Heart left ventricle (tissue), 13 donors: ENCODE measurements around the gene FAM216B.

Experiments
- POLR2A ChIP-seq, 2 donors: fragments of 450-650 bp; IDR thresholded peaks; one replicate each; pipeline ENCODE4 v1.6.1; 2017; ENCODE audit warnings: antibody characterized with exemption in 2 of 2, mild to moderate bottlenecking in 2 of 2, moderate library complexity in 2 of 2
- TF ChIP-seq, protein P1 (sequence below), 12 donors: fragments of 200-600 bp; sonication (generic) in 4 of 12; IDR thresholded peaks; one replicate each; pipeline versions ENCODE4 v1.5.0 to v1.8.0; 2018 to 2022; ENCODE audit warnings: antibody characterized with exemption in 12 of 12, mild to moderate bottlenecking in 5 of 12
- donor health status: ischemic (EF 13 %, LVEDD 7.1; RV severe dilation, severe dysfunction).
- donor health status: DM: no; HTN: yes; CAD: no.
- donor health status: DM: no; HTN: no; CAD: no.
- donor health status: ischemic (EF 25% LVEDD 6.9; RV normal size, moderate dysfunction).
- donor health status: ischemic (EF 25% LVEDD 5.7; RV mildly dilated, moderate dysfunction).
- donor health status: ischemic (EF 35%, LVEDD 5.7; RV mildly dilated, moderate dysfunction).
- donor health status: nonischemic (EF 11% LVEDD 7.7; RV severe dilation, severe dysfunction).
- donor health status: DM: yes; HTN: yes; CAD: no.
- donor health status: PGD.
- donor health status: ischemic (EF 29% LVEDD 5.4; RV normal size, mild dysfunction).
- donor health status: nonischemic (EF 23%, LVEDD 6.1; RV moderate dilation, normal function).

- no peak for TF ChIP-seq POLR2A (IDR thresholded peaks at IDR 0.05)
- TF ChIP-seq, protein P1, sequence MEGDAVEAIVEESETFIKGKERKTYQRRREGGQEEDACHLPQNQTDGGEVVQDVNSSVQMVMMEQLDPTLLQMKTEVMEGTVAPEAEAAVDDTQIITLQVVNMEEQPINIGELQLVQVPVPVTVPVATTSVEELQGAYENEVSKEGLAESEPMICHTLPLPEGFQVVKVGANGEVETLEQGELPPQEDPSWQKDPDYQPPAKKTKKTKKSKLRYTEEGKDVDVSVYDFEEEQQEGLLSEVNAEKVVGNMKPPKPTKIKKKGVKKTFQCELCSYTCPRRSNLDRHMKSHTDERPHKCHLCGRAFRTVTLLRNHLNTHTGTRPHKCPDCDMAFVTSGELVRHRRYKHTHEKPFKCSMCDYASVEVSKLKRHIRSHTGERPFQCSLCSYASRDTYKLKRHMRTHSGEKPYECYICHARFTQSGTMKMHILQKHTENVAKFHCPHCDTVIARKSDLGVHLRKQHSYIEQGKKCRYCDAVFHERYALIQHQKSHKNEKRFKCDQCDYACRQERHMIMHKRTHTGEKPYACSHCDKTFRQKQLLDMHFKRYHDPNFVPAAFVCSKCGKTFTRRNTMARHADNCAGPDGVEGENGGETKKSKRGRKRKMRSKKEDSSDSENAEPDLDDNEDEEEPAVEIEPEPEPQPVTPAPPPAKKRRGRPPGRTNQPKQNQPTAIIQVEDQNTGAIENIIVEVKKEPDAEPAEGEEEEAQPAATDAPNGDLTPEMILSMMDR (IDR thresholded peaks at IDR 0.05) = no peak
Observed at GRCh38 chr13:42769650-42770049, 11.7 kb upstream of the FAM216B start.
